Activated naive CD8-positive, alpha-beta T cell treated with anti-CD3 and anti-CD28 coated beads for 36 hours (primary cell): ENCODE data around the gene TPO. TPM values are rescaled to one million over a fixed set of nuclear protein-coding genes. Genes with fewer than 3 reads are reported as not detected.

Experiments
- DNase-seq: peaks from one replicate; pipeline ENCODE4 v3.0.0; 2021
- H3K27ac Mint-ChIP-seq: one replicate; pipeline ENCODE4 v1.8.0; 2022; ENCODE audit warnings: mild to moderate bottlenecking, moderate library complexity, mixed read lengths
- H3K27me3 Mint-ChIP-seq: one replicate; pipeline ENCODE4 v1.8.0; 2022; ENCODE audit warnings: mild to moderate bottlenecking, mixed read lengths
- H3K36me3 Mint-ChIP-seq: one replicate; pipeline ENCODE4 v1.8.0; 2021; ENCODE audit warnings: mild to moderate bottlenecking, mixed read lengths
- H3K4me1 Mint-ChIP-seq: one replicate; pipeline ENCODE4 v1.8.0; 2021; ENCODE audit warnings: mixed read lengths
- H3K4me3 Mint-ChIP-seq: one replicate; pipeline ENCODE4 v1.8.0; 2022; ENCODE audit warnings: mild to moderate bottlenecking, moderate library complexity, mixed read lengths
- H3K9me3 Mint-ChIP-seq: one replicate; pipeline ENCODE4 v1.8.0; 2022; ENCODE audit warnings: mixed read lengths
- total RNA-seq, 2 experiments: library from RNA; stranded (reverse); gene quantifications; one replicate each; pipeline ENCODE4 v1.2.3, GENCODE V29; 2021

Gene TPO
- total RNA-seq, 2 experiments from 2014 or later = not detected

DNA sequence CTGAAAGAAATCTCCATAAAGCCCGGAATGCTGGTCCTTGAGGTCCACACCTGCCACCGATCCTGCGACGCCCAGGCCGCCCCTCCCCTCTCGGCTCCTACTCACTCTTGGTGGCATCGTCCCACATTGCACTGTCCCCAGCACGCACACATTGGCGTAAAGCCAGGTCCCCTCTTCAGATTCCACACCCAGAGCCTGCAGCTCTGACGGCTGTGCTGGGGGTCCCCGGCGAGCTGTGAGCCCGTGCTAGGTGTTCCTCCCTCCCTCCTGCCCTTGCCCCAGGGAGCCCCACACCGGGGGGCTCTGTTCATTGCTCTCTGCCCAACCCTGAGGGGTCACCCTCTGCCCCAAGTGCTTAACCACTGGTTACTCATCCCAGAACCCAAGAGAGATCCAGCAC, 8.5 kb downstream of the TPO start:
- no peak overlapping the region for H3K27ac Mint-ChIP-seq
- no peaks in the 10 kb centered on the region for H3K36me3 Mint-ChIP-seq
- H3K27me3 Mint-ChIP-seq = peaks cover 3% of the 10 kb centered on the region
- no peaks in the 10 kb centered on the region for H3K9me3 Mint-ChIP-seq
- H3K4me3 Mint-ChIP-seq = no peak overlapping the region
- H3K4me1 Mint-ChIP-seq = no peaks in the 10 kb centered on the region
- no peak for DNase-seq

DNA sequence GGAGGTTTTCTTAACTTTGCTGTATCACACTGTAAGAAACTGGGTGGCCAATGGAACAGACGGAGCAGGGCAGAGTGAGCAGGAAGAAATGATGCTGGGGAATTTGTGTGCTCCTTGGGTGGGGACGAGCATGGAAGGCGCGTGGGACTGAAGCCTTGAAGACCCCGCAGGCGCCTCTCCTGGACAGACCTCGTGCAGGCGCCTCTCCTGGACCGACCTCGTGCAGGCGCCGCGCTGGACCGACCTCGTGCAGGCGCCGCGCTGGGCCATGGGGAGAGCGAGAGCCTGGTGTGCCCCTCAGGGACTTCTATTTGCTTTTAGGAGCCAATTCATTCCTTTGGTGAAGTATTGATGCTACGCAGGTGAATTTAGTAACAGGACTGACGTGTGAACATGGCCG, 8.9 kb downstream of the TPO start:
- no peaks in the 10 kb centered on the region for H3K36me3 Mint-ChIP-seq
- DNase-seq = no peak
- peaks cover 3% of the 10 kb centered on the region for H3K27me3 Mint-ChIP-seq
- no peaks in the 10 kb centered on the region for H3K4me1 Mint-ChIP-seq
- no peak overlapping the region for H3K4me3 Mint-ChIP-seq
- H3K27ac Mint-ChIP-seq = no peak overlapping the region
- H3K9me3 Mint-ChIP-seq = no peaks in the 10 kb centered on the region

DNA sequence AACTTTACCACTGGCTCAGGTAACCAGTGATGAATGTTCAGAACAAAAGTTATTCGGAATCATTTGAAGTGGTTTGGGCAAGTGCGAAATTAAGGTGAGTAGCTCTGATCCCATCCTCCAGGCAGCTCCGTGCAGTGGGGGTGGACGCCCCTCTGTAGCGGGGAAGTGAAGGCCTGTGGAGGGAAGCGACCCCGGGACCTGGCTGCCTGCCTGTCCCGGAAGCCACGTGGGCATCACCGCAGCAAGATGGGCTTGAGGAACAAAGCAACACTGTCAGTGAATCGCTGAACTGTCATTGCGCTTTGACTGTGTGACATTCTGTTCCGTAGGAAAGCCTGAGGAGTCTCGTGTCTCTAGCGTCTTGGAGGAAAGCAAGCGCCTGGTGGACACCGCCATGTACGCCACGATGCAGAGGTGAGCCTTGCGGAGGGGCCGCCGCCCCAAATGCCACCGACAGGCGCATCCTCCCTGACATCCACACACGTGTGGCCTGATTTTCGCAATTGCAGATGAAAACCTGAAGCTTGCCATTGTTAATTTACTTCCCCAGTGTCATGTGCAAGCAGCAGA, 9.5 kb downstream of the TPO start:
- H3K36me3 Mint-ChIP-seq = no peaks in the 10 kb centered on the region
- DNase-seq = no peak
- H3K4me1 Mint-ChIP-seq = no peaks in the 10 kb centered on the region
- H3K9me3 Mint-ChIP-seq = no peaks in the 10 kb centered on the region
- no peak overlapping the region for H3K27ac Mint-ChIP-seq
- no peak overlapping the region for H3K4me3 Mint-ChIP-seq
- peaks cover 3% of the 10 kb centered on the region for H3K27me3 Mint-ChIP-seq

DNA sequence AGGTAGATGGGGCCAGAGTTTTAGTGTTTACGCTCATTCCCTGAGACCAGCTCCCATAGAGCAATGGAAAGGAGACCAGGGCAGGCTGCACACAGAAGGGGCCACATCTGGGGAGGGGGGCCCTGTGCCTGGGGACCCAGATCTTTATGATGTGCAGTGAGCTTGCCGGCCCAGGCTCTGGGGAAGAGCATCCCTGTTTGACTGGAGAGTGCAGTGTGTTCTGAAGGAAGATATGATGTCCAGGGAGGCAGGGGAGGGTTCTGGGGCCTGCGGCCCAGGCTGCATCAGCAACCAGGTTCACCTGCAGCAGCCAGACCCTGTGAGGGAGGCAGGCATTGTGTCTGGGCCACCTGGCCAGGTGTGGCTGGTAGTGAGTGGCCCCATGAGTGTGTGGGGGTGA, 13.8 kb downstream of the TPO start:
- Mint-ChIP-seq H3K36me3 (no peaks in the 10 kb centered on the region), H3K9me3 (no peaks in the 10 kb centered on the region), H3K4me1 (no peaks in the 10 kb centered on the region), H3K4me3 (no peak overlapping the region), H3K27me3 (peaks cover 3% of the 10 kb centered on the region), H3K27ac (no peak overlapping the region)
- no peak for DNase-seq

DNA sequence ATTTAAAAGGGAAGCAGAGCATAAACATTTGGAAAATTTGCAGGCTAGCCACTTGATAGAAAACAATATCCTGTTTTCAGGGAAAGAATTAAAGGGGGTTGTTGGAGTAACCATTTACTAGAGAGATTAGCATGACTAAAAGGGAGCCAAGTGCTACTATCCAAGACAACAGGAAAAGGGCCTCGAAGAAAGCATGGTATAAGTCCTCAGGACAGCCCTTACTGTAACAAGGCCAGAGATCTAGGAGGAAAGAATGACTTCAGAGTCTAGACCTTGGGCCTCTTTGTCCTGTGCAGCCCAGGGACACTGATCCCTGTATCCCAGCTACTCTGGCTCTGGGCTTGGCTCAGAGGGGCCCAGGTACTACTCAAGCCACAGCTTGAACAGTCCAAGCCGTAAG, 16.6 kb downstream of the TPO start:
- Mint-ChIP-seq H3K4me3 (no peak overlapping the region), H3K27me3 (peaks cover 3% of the 10 kb centered on the region), H3K36me3 (no peaks in the 10 kb centered on the region), H3K27ac (no peak overlapping the region), H3K4me1 (no peaks in the 10 kb centered on the region), H3K9me3 (no peaks in the 10 kb centered on the region)
- no peak for DNase-seq

DNA sequence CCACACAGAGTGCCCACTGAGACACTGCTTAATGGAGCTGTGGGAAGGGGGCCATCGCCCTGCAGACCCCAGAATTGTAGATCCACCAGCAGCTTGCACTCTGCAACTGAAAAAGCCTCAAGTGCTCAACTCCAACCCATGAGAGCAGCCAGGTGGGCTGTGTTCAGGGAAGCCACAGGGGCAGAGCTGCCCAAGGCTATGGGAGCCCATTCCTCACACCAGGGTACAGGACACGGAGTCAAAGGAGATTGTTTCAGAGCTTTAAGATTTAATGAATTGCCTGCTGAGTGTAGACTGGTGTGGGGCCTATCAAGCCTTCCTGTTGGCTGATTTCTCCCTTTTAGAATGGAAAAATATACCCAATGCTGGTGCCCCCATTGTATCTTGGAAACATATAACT, 17.2 kb downstream of the TPO start:
- Mint-ChIP-seq H3K9me3 (no peaks in the 10 kb centered on the region), H3K27ac (no peak overlapping the region), H3K4me3 (no peak overlapping the region), H3K4me1 (no peaks in the 10 kb centered on the region), H3K36me3 (no peaks in the 10 kb centered on the region), H3K27me3 (peaks cover 3% of the 10 kb centered on the region)
- no peak for DNase-seq

DNA sequence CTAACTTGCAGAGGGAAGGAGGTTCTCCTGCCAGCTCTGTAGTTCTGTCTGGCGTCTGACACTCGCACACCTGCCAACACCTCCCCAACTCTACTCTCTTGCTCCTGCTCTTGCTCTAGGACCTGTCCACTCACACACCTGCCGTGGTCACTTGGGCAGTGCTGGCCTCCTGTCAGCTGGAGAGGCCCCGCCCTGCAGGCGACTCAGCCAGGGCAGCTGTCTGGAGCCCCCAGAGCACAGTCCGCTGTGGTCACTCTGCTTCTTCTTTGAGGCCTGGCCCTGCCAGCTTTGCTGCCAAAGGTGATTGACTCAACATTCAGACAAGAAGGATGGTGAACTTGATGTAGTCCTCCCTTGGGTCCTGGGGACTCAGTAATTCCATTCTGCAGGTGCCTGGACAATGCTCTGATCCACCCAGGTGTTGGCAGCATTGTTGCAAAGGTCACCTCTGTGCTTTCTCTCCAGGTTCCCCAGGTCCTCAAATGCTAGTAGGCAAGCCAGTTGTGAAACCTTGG, 18.7 kb downstream of the TPO start:
- H3K4me3 Mint-ChIP-seq = no peak overlapping the region
- DNase-seq = no peak
- H3K36me3 Mint-ChIP-seq = no peaks in the 10 kb centered on the region
- H3K27ac Mint-ChIP-seq = no peak overlapping the region
- no peaks in the 10 kb centered on the region for H3K9me3 Mint-ChIP-seq
- no peaks in the 10 kb centered on the region for H3K4me1 Mint-ChIP-seq
- H3K27me3 Mint-ChIP-seq = no peaks in the 10 kb centered on the region

DNA sequence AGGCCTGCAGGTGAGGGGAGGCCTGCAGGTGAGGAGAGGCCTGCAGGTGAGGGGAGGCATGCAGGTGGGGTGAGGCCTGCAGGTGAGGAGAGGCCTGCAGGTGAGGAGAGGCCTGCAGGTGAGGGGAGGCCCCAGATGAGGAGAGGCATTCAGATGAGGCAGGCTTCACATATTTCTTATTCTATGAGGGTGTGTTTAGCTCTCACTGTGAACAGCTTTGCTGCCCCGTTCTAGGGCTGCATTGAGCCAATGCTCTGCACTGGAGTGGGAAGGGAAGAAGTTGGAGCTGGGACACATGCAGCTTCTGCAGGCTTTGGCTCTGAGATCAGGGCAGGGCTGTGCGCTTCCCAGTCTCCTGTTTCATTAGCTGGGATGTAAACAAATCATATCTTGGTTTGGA, 19.5 kb downstream of the TPO start:
- no peaks in the 10 kb centered on the region for H3K27me3 Mint-ChIP-seq
- DNase-seq = no peak
- no peak overlapping the region for H3K4me3 Mint-ChIP-seq
- no peaks in the 10 kb centered on the region for H3K4me1 Mint-ChIP-seq
- no peaks in the 10 kb centered on the region for H3K9me3 Mint-ChIP-seq
- H3K27ac Mint-ChIP-seq = no peak overlapping the region
- H3K36me3 Mint-ChIP-seq = no peaks in the 10 kb centered on the region

DNA sequence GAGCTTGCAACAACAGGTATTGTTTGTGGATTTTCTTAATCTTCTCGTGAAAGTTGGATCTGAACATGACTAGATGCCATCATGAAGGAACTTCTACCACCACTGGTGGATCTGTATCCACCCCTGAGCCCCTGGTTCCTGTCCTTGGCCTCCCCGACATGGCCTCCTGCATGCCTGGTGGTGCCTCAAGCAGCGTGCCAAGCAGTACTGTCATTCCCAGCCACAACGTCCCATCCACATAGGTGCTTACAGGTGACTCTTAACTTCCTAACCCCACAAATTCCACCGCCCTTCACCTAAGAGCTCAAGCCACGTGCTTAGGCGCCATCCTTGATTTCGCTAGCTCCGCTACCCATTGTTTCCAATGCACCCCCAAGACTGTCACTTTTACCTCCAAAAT, 23.1 kb downstream of the TPO start:
- DNase-seq = no peak
- H3K27me3 Mint-ChIP-seq = no peaks in the 10 kb centered on the region
- no peaks in the 10 kb centered on the region for H3K9me3 Mint-ChIP-seq
- no peaks in the 10 kb centered on the region for H3K36me3 Mint-ChIP-seq
- H3K27ac Mint-ChIP-seq = no peak overlapping the region
- no peak overlapping the region for H3K4me3 Mint-ChIP-seq
- H3K4me1 Mint-ChIP-seq = no peaks in the 10 kb centered on the region

DNA sequence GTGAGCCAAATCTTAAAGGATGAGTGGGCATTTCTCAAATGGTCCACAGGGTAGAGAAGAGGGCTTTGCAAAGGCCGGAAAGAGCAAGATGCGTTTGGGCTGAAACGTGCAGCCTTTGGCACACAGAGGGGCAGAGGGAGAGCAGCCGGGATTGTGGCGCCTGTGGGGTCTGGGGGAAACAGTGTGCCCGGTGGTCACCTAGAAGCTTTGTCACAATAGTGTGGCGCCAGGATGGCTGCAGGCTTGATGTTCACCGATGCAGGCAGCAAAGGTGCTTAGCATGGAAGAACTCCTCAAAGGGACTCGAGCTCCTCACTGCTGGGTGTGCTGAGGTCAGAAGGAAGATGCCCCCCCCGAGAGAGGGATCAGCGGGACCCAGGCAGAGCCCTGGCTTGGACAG, 23.8 kb downstream of the TPO start:
- H3K4me1 Mint-ChIP-seq = no peaks in the 10 kb centered on the region
- H3K36me3 Mint-ChIP-seq = no peaks in the 10 kb centered on the region
- H3K27ac Mint-ChIP-seq = no peak overlapping the region
- DNase-seq = no peak
- H3K4me3 Mint-ChIP-seq = no peak overlapping the region
- H3K27me3 Mint-ChIP-seq = no peaks in the 10 kb centered on the region
- H3K9me3 Mint-ChIP-seq = no peaks in the 10 kb centered on the region

DNA sequence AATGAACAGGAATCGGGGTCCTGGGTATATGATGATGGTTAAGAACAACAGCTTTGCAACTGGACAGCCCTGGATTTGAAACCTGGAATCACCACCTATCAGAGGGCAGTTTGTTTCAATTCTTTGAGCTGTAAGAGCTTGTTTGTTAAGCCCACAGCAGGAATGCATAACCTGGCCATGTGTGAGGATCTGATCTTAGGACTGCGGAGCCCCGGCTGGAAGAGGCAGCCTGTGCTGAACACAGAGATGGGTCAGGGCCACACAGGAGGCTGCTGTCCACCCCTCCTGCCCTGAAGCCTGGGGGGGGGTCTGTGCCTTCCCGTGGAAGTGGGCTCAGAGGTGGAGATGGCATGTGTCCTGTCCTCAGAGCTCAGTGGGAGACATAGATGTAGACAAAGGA, 24.3 kb downstream of the TPO start:
- Mint-ChIP-seq H3K27ac (no peak overlapping the region), H3K9me3 (no peaks in the 10 kb centered on the region), H3K27me3 (no peaks in the 10 kb centered on the region), H3K4me1 (no peaks in the 10 kb centered on the region), H3K4me3 (no peak overlapping the region), H3K36me3 (no peaks in the 10 kb centered on the region)
- no peak for DNase-seq

DNA sequence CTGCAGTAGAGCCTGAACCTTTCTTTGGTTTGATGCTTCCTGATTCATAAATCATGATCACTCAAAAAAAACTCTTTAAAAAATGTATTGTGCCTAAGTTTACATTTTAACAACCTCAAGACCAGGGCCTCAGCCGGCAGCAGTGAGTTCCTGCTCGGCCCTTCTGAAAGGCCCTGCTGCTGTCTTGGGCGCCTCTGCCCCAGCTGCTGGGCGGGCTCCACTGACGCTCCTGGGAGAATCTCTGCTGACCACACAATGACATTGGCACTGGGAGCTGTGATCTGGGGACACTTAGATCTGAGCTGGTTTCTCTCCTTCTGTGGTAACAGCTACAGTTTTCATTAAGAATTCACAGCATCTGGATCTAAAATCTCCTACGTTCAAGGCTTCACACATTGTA, 25.7 kb downstream of the TPO start:
- no peaks in the 10 kb centered on the region for H3K27me3 Mint-ChIP-seq
- H3K4me1 Mint-ChIP-seq = no peaks in the 10 kb centered on the region
- no peak overlapping the region for H3K27ac Mint-ChIP-seq
- H3K4me3 Mint-ChIP-seq = no peak overlapping the region
- DNase-seq = no peak
- peaks cover 3% of the 10 kb centered on the region for H3K9me3 Mint-ChIP-seq
- no peaks in the 10 kb centered on the region for H3K36me3 Mint-ChIP-seq

DNA sequence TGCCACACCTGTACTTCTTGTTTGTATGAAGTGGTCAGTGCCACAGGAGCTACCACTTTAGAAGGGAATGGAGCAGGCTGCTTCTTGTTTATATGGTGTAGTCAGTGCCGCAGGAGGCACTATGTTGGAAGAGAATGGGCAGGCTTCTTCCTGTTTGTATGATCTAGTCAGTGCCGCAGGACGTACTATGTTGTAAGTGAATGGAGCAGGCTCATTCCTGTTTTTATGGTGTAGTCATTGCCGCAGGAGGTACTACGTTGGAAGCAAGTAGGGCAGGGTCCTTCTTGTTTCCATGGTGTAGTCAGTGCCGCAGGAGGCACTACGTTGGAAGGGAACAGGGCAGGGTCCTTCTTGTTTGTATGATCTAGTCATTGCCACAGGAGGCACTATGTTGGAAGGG, 27.3 kb downstream of the TPO start:
- no peaks in the 10 kb centered on the region for H3K27me3 Mint-ChIP-seq
- DNase-seq = no peak
- H3K36me3 Mint-ChIP-seq = no peaks in the 10 kb centered on the region
- H3K4me1 Mint-ChIP-seq = no peaks in the 10 kb centered on the region
- no peak overlapping the region for H3K4me3 Mint-ChIP-seq
- peaks cover 3% of the 10 kb centered on the region for H3K9me3 Mint-ChIP-seq
- no peak overlapping the region for H3K27ac Mint-ChIP-seq

DNA sequence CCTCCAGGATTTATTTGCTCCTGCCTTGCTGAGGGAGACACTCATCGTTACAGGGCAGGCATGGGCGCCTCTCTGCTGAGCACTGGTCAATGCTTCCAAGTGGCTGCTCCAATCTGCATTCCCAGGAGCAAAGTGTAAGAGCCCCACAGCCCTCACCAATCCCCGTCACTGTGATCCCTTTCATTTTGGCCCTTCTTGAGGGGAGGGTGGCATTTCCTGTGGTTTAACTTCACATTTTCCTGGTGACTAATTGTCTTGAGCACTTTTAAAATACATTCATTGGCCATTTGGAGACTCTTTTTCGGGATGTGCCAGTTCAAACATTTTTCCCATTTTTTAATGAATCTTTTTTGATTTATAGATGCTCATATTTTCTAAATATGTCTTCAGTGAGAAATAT, 33.0 kb downstream of the TPO start:
- Mint-ChIP-seq H3K36me3 (no peaks in the 10 kb centered on the region), H3K9me3 (peaks cover 3% of the 10 kb centered on the region), H3K4me1 (no peaks in the 10 kb centered on the region), H3K27me3 (peaks cover 25% of the 10 kb centered on the region), H3K27ac (no peak overlapping the region), H3K4me3 (no peak overlapping the region)
- no peak for DNase-seq

DNA sequence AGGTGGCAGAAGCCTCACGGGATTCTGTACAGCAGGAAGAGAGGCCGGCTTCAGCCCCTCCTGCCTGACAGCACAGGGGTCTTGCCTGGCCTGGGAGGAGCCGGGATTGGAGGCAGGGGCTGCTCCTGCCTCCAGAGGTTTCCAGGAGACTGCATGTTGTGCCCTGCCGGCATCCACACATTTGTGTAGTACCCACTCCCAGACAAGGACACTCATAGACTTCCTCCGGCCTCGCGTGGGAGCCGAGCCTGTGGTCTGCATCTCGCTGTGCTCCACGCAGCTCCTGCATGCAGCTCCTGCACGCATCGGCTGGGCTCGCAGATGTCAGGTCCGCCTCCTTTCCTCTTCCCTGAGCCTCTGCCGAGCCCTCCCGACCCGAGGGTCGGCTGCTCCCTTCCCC, 34.7 kb downstream of the TPO start:
- H3K4me1 Mint-ChIP-seq = no peaks in the 10 kb centered on the region

DNA sequence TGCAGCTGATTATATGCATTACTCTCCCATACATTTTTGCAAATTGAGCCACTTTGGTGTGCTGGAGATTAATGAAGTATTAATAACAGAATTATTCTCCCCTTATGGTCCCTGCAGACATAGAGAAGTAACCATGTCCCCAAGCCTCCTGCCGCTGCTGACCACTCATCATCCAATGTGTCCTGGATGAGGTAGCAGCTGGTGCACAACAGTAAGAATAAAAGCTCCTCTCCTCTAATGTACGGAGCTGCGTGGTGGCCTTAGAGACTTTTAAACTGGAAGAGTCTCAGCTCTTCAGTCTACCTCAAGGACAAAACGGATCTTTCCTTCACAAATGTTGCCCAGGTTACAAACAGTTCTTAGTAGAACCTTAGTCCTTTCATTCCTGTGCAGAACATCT, 37.7 kb downstream of the TPO start:
- DNase-seq = no peak
- Mint-ChIP-seq H3K4me1 (no peaks in the 10 kb centered on the region), H3K36me3 (no peaks in the 10 kb centered on the region), H3K4me3 (no peak overlapping the region), H3K9me3 (no peaks in the 10 kb centered on the region), H3K27me3 (peaks cover 29% of the 10 kb centered on the region), H3K27ac (no peak overlapping the region)

More for the DNA sequence above, 34.7 kb downstream of the TPO start:
- no peak overlapping the region for H3K4me3 Mint-ChIP-seq
- peaks cover 25% of the 10 kb centered on the region for H3K27me3 Mint-ChIP-seq
- no peak overlapping the region for H3K27ac Mint-ChIP-seq
- H3K9me3 Mint-ChIP-seq = peaks cover 3% of the 10 kb centered on the region
- H3K36me3 Mint-ChIP-seq = no peaks in the 10 kb centered on the region
- DNase-seq = no peak

DNA sequence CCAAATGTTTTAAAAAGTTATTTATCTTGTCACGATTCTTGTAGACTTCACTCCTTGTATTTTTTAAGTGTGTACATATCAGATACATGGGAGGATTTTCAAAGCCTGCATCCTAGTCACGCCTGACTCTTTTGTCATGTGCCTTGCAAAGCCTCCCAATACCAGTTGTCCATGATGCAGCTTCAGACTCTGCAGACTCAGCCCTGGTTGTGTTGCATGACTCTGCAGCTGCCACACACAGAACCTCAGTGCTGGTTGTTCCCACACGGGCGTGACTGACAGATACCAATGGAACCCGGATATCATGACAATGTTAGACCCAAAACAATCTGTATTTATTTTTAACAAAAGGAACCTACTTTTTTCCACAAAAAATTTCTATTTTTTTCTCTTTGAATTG, 38.2 kb downstream of the TPO start:
- Mint-ChIP-seq H3K4me1 (no peaks in the 10 kb centered on the region), H3K27me3 (peaks cover 27% of the 10 kb centered on the region), H3K4me3 (no peak overlapping the region), H3K9me3 (no peaks in the 10 kb centered on the region), H3K36me3 (no peaks in the 10 kb centered on the region), H3K27ac (no peak overlapping the region)
- DNase-seq = no peak
